CD4-positive, CD25-positive, alpha-beta regulatory T cell (primary cell): ENCODE measurements around the gene ATP10B. TPM values are rescaled to one million over a fixed set of nuclear protein-coding genes. Genes with fewer than 3 reads are reported as not detected.
A peak's percentile ranks its signal among the peaks of the same experiment; 100 is the strongest.

ENCODE experiments used
- ATAC-seq, 2 donors: fragments of 150-1000 bp; cut with Tn5 transposase; one replicate each; pipeline ENCODE4 v1.10.0; 2021; ENCODE audit warnings: low read depth in 2 of 2, moderate number of reproducible peaks in 2 of 2, moderate library complexity in 1 of 2
- DNase-seq, 3 donors: peaks; one replicate each; pipeline versions ENCODE4 v3.0.0 to v3.0.0-alpha.2; 2012 to 2022; ENCODE audit warnings: mixed read lengths in 1 of 3
- H3K27ac ChIP-seq: one replicate; pipeline ENCODE4 v1.7.0; 2013; ENCODE audit warnings: mild to moderate bottlenecking, low read length; ENCODE audit not compliant: insufficient read depth, poor library complexity, severe bottlenecking
- H3K27me3 ChIP-seq: one replicate; pipeline ENCODE4 v1.7.0; 2013; ENCODE audit warnings: low read length; ENCODE audit not compliant: control insufficient read depth, insufficient read depth
- H3K36me3 ChIP-seq: one replicate; pipeline ENCODE4 v1.7.0; 2013; ENCODE audit warnings: mild to moderate bottlenecking, low read length, moderate library complexity; ENCODE audit not compliant: control insufficient read depth, insufficient read depth
- H3K4me1 ChIP-seq: 2 replicates; pipeline ENCODE4 v1.7.0; 2013; ENCODE audit warnings: mild to moderate bottlenecking, low read length; ENCODE audit not compliant: insufficient read depth, control insufficient read depth, poor library complexity, severe bottlenecking
- H3K4me3 ChIP-seq: one replicate; pipeline ENCODE4 v1.7.0; 2013; ENCODE audit warnings: low read depth, mild to moderate bottlenecking, low read length, moderate library complexity
- H3K9me3 ChIP-seq, 2 experiments: 1 replicate in 1 of 2; 2 replicates in 1 of 2; pipeline ENCODE4 v1.7.0; 2013; ENCODE audit warnings: low read length in 2 of 2, mild to moderate bottlenecking in 1 of 2, moderate library complexity in 1 of 2; ENCODE audit not compliant: control insufficient read depth in 2 of 2
- H3K27ac Mint-ChIP-seq, 3 donors: one replicate each; pipeline ENCODE4 v1.8.0; 2020 to 2022; ENCODE audit warnings: mild to moderate bottlenecking in 3 of 3, mixed read lengths in 3 of 3, moderate library complexity in 2 of 3
- H3K27me3 Mint-ChIP-seq: one replicate; pipeline ENCODE4 v1.8.0; 2022; ENCODE audit warnings: mild to moderate bottlenecking, mixed read lengths
- H3K36me3 Mint-ChIP-seq: one replicate; pipeline ENCODE4 v1.8.0; 2020; ENCODE audit warnings: mixed read lengths
- H3K4me1 Mint-ChIP-seq, 4 donors: one replicate each; pipeline ENCODE4 v1.8.0; 2020 to 2022; ENCODE audit warnings: mixed read lengths in 4 of 4, mild to moderate bottlenecking in 1 of 4
- H3K4me3 Mint-ChIP-seq, 4 donors: one replicate each; pipeline ENCODE4 v1.8.0; 2020 to 2022; ENCODE audit warnings: mild to moderate bottlenecking in 4 of 4, mixed read lengths in 4 of 4, moderate library complexity in 3 of 4
- H3K9me3 Mint-ChIP-seq, 7 donors: one replicate each; pipeline ENCODE4 v1.8.0; 2020 to 2022; ENCODE audit warnings: mixed read lengths in 7 of 7, mild to moderate bottlenecking in 3 of 7, moderate library complexity in 2 of 7
- polyA plus RNA-seq, 4 donors: library from polyadenylated mRNA; unstranded; fragments of 300-500 nt; fragmentation: Illumina TruSeq; gene quantifications; one replicate each; pipeline ENCODE4 v1.2.3, GENCODE V29; 2021
- total RNA-seq: library from RNA; stranded (reverse); gene quantifications from one replicate; pipeline ENCODE4 v1.2.3, GENCODE V29; 2022

ATP10B gene
- total and polyA plus RNA-seq, 5 donors from 2014 or later: not detected

DNA sequence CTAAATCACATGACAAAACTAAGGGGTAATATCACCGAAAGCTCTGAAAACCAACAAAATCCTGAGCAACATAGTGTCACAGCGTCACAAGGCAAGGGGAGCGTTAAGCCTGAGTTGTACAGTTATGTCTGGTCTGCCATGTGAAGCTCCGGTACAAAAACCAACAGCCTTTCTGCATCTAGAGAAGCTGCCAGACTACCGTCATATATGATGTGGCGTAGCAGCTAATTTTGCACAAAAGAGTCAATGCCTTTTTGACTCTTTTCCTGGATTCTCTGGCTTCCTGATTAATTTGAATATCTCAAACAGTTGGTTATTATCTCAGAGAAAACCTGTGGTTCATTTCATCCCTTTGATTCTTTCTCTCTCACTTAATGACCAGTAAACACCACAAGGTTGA lies 16.0 kb upstream of the ATP10B start:
- Mint-ChIP-seq H3K27me3 (peaks cover 4% of the 10 kb centered on the region), H3K36me3 (peaks cover 3% of the 10 kb centered on the region), H3K9me3 (peaks cover 0 to 9% (median 2%) of the 10 kb centered on the region in 7 donors), H3K27ac (no peak overlapping the region), H3K4me1 (peaks cover 0 to 4% (median 0%) of the 10 kb centered on the region in 4 donors), H3K4me3 (no peak overlapping the region)
- Histone ChIP-seq H3K4me3 (no peak overlapping the region), H3K36me3 (no peaks in the 10 kb centered on the region), H3K4me1 (no peaks in the 10 kb centered on the region), H3K27ac (no peak overlapping the region), H3K9me3 (no peaks in the 10 kb centered on the region), H3K27me3 (no peaks in the 10 kb centered on the region)
- DNase-seq: no peak
- ATAC-seq: no peak

DNA sequence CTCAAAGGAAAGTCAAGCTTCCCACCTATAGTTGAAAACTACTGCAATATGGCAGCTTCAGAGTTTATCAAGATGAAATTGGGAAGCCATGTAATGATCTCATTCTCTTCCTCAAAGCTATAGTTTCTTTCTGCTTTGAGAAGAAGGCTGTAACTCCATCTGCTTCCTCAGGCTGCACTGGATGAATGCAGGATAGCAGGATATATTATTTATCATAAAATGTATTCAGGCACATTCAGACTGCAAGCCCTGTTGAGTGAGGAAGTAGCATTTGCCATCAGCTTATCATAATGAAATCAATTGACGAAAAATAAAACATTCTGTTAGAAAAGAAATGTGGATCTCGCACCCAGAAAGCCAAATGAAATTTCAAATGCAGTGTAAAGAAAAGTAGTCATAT lies 560 bp downstream of the ATP10B start:
- no peak overlapping the region for H3K4me3 ChIP-seq
- H3K9me3 ChIP-seq: no peaks in the 10 kb centered on the region
- Mint-ChIP-seq H3K4me1 (no peaks in the 10 kb centered on the region), H3K9me3 (no peaks in the 10 kb centered on the region), H3K36me3 (no peaks in the 10 kb centered on the region), H3K27me3 (peaks cover 11% of the 10 kb centered on the region), H3K4me3 (no peak overlapping the region), H3K27ac (no peak overlapping the region)
- no peaks in the 10 kb centered on the region for H3K4me1 ChIP-seq
- DNase-seq (no peak), ATAC-seq (no peak)
- no peaks in the 10 kb centered on the region for H3K36me3 ChIP-seq
- no peaks in the 10 kb centered on the region for H3K27me3 ChIP-seq
- no peak overlapping the region for H3K27ac ChIP-seq

DNA sequence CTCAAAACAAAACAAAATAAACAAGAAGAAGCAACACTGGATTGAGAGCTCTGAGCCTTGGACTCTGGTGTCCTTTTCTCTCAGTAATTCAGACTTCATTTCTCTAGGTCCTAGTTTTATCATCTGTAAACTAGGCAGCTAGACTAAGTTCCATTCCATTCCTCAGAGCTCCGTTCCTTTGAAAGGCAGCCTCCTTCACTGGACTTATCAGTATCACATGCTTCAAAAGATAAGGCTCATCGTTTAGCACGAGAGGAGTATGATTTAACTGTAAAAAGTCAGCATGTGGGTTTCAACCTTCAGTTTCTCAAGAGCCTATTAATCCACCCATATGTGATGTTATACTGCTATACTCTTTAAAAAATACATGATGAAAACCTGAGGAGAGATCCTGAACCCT lies 1.6 kb downstream of the ATP10B start:
- H3K27me3 ChIP-seq: no peaks in the 10 kb centered on the region
- ATAC-seq (no peak), DNase-seq (no peak)
- H3K9me3 ChIP-seq: no peaks in the 10 kb centered on the region
- H3K27ac Mint-ChIP-seq: no peak overlapping the region
- H3K4me3 ChIP-seq: no peak overlapping the region
- peaks cover 5% of the 10 kb centered on the region for H3K27me3 Mint-ChIP-seq
- no peak overlapping the region for H3K27ac ChIP-seq
- no peaks in the 10 kb centered on the region for H3K36me3 ChIP-seq
- H3K4me1 Mint-ChIP-seq: no peaks in the 10 kb centered on the region
- no peaks in the 10 kb centered on the region for H3K9me3 Mint-ChIP-seq
- H3K4me1 ChIP-seq: no peaks in the 10 kb centered on the region
- no peaks in the 10 kb centered on the region for H3K36me3 Mint-ChIP-seq
- H3K4me3 Mint-ChIP-seq: no peak overlapping the region

DNA sequence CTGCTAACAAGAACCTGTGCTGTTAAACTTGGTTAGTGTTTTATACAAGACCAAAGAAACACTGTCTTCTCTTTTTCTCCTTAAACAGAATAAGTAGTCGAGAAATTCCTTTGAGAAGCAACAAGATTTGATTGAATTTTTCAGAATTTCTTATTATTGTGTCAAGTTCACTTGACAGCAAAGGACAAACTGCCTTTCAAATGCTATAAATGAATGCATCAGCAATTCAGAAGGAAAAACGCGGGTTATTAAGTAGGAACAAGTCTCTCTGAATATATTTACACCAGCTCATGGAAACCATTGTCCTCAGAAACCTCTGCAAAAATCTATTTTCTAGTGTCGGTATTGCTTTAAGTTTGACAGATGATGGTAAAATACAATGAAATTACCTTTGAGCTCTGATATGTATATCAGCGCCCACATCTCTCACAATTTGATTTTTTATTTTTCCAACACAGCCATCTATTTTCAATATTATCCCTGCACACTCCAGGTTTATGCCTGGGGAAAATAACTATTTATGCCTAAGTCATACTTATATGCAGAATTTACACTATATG lies 4.4 kb downstream of the ATP10B start:
- H3K27ac ChIP-seq: no peak overlapping the region
- ATAC-seq (no peak), DNase-seq (no peak)
- Mint-ChIP-seq H3K27ac (no peak overlapping the region), H3K36me3 (no peaks in the 10 kb centered on the region), H3K4me1 (no peaks in the 10 kb centered on the region), H3K9me3 (no peaks in the 10 kb centered on the region), H3K27me3 (peaks cover under 1% of the 10 kb centered on the region), H3K4me3 (no peak overlapping the region)
- H3K27me3 ChIP-seq: no peaks in the 10 kb centered on the region
- H3K4me1 ChIP-seq: no peaks in the 10 kb centered on the region
- no peak overlapping the region for H3K4me3 ChIP-seq
- H3K9me3 ChIP-seq: no peaks in the 10 kb centered on the region
- H3K36me3 ChIP-seq: no peaks in the 10 kb centered on the region

DNA sequence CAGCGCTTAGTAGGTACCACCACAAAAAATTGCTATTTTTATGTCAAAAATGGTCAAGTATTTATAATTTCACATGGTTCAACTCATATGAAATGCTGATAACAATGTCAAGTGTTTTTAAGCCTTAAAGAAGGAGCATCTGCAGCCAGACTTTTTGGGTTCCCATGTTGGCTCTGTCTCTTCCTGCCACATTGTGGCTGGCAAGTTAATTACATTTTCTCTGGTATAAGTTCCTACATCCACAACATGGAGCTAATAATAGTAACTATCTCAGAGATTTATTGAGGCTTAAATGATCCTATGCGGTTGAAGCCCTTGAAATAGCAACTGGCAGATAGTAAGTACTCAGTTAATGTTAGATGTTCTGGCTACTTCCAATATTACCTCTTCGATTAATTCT lies 5.4 kb downstream of the ATP10B start:
- Mint-ChIP-seq H3K9me3 (no peaks in the 10 kb centered on the region), H3K36me3 (no peaks in the 10 kb centered on the region), H3K4me3 (no peak overlapping the region), H3K27me3 (no peaks in the 10 kb centered on the region), H3K27ac (no peak overlapping the region), H3K4me1 (no peaks in the 10 kb centered on the region)
- ATAC-seq (no peak), DNase-seq (peak in 1 of 3 donors; percentile 3)
- Histone ChIP-seq H3K4me3 (no peak overlapping the region), H3K9me3 (no peaks in the 10 kb centered on the region), H3K27ac (no peak overlapping the region), H3K27me3 (no peaks in the 10 kb centered on the region), H3K4me1 (no peaks in the 10 kb centered on the region), H3K36me3 (no peaks in the 10 kb centered on the region)

DNA sequence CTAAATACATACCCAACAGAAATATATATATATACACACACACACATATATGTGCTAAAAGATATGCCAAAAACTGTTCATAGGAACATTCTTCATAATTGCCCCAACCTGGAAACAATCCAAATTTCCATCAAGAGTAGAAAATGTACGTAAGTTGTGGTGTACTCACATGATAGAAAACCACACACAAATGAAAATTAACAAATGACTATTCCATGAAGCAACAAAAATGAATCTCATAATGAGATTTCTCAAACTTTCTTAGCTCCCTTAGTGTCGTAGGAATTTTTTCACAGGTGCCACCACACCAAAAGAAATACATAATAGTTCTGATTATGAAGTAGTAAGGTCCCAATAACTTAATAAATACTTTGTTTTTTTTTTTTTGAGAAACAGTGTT lies 7.8 kb downstream of the ATP10B start:
- Mint-ChIP-seq H3K27ac (no peak overlapping the region), H3K4me3 (no peak overlapping the region), H3K4me1 (no peaks in the 10 kb centered on the region), H3K36me3 (no peaks in the 10 kb centered on the region), H3K27me3 (peaks cover 4% of the 10 kb centered on the region), H3K9me3 (peaks cover 0 to 2% (median 0%) of the 10 kb centered on the region in 7 donors)
- no peaks in the 10 kb centered on the region for H3K27me3 ChIP-seq
- H3K27ac ChIP-seq: no peak overlapping the region
- no peaks in the 10 kb centered on the region for H3K9me3 ChIP-seq
- H3K4me1 ChIP-seq: no peaks in the 10 kb centered on the region
- no peaks in the 10 kb centered on the region for H3K36me3 ChIP-seq
- no peak overlapping the region for H3K4me3 ChIP-seq
- DNase-seq: no peak
- no peak for ATAC-seq

DNA sequence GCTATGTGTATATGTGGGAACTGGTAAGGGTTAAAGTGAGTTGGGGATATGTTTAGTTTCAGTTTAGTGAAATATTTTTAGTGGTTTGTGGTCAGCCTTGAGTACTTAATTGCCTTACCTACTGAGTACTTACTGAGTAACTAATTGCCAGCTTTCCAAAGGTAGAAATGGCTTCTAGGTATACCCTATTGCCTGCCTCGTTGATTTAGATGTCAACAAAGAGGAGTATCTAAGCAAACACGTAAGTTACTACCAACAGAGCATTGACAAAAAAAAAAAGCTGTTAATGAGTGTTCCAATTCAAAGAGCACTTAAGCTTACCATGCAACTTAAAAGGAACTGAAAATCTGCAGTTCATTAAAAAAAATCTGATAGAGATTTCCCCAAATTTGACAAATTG lies 8.8 kb downstream of the ATP10B start:
- DNase-seq: peak in 1 of 3 donors; percentile 4
- no peaks in the 10 kb centered on the region for H3K4me1 Mint-ChIP-seq
- H3K9me3 ChIP-seq: no peaks in the 10 kb centered on the region
- no peak overlapping the region for H3K4me3 Mint-ChIP-seq
- H3K27me3 Mint-ChIP-seq: peaks cover 4% of the 10 kb centered on the region
- no peaks in the 10 kb centered on the region for H3K36me3 Mint-ChIP-seq
- no peaks in the 10 kb centered on the region for H3K36me3 ChIP-seq
- H3K4me3 ChIP-seq: no peak overlapping the region
- ATAC-seq: no peak
- H3K27me3 ChIP-seq: no peaks in the 10 kb centered on the region
- H3K4me1 ChIP-seq: no peaks in the 10 kb centered on the region
- H3K27ac Mint-ChIP-seq: no peak overlapping the region
- H3K27ac ChIP-seq: no peak overlapping the region
- H3K9me3 Mint-ChIP-seq: peaks cover 0 to 2% (median 0%) of the 10 kb centered on the region in 7 donors

DNA sequence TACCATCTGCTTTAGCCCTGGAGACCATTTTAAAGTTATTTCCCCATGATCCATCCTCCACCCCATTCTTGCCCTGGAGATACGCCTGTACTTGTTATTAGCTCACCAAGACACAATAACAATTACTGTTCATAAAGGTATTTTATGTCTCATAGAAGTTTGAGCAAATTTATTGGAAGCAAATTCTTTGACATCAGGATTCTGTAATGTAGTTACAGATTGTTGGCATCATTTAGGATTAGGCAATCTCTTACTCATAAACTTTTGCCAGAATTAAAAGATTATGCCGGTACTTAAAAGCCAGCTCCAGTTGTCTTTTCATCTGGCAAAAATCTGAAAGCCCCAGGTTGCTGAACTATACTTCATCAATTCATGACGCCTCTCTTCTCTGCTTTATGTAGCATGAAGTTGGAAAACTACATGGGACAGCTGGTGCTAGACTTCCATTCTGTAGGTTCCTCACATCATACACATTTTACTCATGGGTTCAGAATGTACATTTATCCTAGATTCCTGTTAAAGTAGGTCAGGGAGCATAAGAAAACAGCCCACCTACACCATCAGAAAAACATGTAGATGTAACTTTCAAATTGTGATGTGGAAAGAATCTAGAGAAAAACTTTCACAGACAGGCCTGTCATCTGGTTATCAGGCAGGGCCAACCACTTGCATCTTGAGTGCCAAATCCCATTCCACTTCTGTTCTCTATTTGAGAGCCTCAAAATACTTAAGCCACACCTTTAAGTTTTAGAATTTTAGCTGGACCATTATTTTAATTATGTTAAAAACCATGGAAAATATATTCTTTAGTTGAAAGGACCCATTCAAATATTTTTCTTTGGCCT lies 14.0 kb downstream of the ATP10B start:
- no peak overlapping the region for H3K27ac Mint-ChIP-seq

More for the DNA sequence above, 14.0 kb downstream of the ATP10B start:
- Histone ChIP-seq H3K9me3 (peaks cover 4 to 7% of the 10 kb centered on the region in 2 experiments), H3K36me3 (no peaks in the 10 kb centered on the region), H3K4me3 (no peak overlapping the region), H3K27ac (no peak overlapping the region), H3K27me3 (no peaks in the 10 kb centered on the region), H3K4me1 (no peaks in the 10 kb centered on the region)
- Mint-ChIP-seq H3K4me3 (no peak overlapping the region), H3K36me3 (no peaks in the 10 kb centered on the region), H3K9me3 (peaks cover 0 to 8% (median 2%) of the 10 kb centered on the region in 7 donors), H3K4me1 (no peaks in the 10 kb centered on the region), H3K27me3 (peaks cover 11% of the 10 kb centered on the region)
- DNase-seq (no peak), ATAC-seq (no peak)
